ENCODE results near the gene MRPL24. TPM values are rescaled to one million over a fixed set of nuclear protein-coding genes. Genes with fewer than 3 reads are reported as not detected.

Gene MRPL24
- total and polyA plus RNA-seq, 12 donors = 70.3 to 250 (median 88.1) TPM

DNA sequence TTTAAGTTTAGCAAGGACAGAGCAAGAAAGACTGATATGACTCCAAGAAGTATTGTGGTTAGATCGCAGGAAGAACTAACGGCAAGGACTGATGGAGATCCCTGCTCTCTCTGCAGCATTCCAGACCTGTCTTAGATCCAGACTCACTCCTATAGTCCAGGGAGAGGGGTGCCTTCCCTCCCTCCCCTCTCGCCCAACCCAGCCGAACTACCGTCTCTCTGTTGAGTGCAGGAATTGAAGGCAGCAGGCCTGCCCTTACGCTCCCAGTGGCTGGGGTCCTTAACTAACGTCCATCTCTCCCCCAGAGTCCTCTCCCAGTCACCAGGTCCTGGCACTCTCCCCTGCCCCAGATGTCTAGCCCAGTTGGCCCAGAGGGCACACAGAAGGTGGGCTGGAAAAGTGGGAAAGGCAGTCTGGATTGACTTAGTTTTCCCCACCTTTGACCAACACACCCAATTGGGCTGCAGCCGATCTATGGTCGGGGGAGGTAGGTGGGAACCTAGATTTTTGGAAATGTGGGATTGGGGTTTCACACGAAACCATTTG is 36.6 kb downstream of the MRPL24 start:
- peaks cover 5 to 70% (median 55%) of the 10 kb centered on the region in 7 donors for H3K27me3 ChIP-seq
- no peaks in the 10 kb centered on the region for H3K9me3 ChIP-seq
- peaks cover 17 to 52% (median 29%) of the 10 kb centered on the region in 9 donors for H3K4me1 ChIP-seq
- H3K36me3 ChIP-seq = peaks cover 0 to 3% (median 0%) of the 10 kb centered on the region in 9 donors
- no peak for DNase-seq
- 63 to 65% methylated on average over 10 of the region's 10 CpGs for WGBS, 2 donors
- no peak for ATAC-seq
- TF ChIP-seq, protein P1, sequence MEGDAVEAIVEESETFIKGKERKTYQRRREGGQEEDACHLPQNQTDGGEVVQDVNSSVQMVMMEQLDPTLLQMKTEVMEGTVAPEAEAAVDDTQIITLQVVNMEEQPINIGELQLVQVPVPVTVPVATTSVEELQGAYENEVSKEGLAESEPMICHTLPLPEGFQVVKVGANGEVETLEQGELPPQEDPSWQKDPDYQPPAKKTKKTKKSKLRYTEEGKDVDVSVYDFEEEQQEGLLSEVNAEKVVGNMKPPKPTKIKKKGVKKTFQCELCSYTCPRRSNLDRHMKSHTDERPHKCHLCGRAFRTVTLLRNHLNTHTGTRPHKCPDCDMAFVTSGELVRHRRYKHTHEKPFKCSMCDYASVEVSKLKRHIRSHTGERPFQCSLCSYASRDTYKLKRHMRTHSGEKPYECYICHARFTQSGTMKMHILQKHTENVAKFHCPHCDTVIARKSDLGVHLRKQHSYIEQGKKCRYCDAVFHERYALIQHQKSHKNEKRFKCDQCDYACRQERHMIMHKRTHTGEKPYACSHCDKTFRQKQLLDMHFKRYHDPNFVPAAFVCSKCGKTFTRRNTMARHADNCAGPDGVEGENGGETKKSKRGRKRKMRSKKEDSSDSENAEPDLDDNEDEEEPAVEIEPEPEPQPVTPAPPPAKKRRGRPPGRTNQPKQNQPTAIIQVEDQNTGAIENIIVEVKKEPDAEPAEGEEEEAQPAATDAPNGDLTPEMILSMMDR (IDR thresholded peaks at IDR 0.05) = no peak
- intact Hi-C loops (cut with DNase I) = no loop called here
- H3K27ac ChIP-seq = no peak overlapping the region
- H3K4me3 ChIP-seq = peak overlapping the region in 3 of 10 donors; percentile 47 to 53 (median 48)

DNA sequence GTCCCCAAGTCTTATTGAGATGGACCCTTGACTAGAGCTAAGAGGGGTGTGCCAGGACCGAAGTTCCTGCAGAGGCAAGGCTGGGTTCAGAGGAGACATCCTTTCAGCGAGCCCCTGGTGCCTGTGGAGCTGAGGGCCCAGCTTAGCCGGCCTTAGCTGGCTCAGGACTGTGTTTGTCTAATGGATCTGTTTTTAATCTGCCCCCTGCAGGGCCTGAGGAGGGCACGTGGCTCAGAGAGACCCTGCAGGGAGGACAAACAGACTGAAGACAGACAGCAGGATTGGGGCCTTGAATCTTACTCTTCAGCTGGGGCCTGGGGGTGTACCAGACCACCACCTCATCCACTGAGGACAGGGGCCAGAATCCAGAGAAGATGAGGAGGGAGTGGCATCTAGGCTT is 37.1 kb downstream of the MRPL24 start:
- ATAC-seq = no peak
- Histone ChIP-seq H3K27ac (no peak overlapping the region), H3K36me3 (peaks cover 0 to 3% (median 0%) of the 10 kb centered on the region in 9 donors), H3K27me3 (peaks cover 5 to 70% (median 55%) of the 10 kb centered on the region in 7 donors), H3K4me3 (no peak overlapping the region), H3K9me3 (no peaks in the 10 kb centered on the region), H3K4me1 (peaks cover 17 to 47% (median 28%) of the 10 kb centered on the region in 9 donors)
- no peak for DNase-seq
- TF ChIP-seq, protein P1 (IDR thresholded peaks at IDR 0.05) = no peak
- intact Hi-C loops (cut with DNase I) = no loop called here
- 57 to 65% methylated on average over 4 of the region's 4 CpGs for WGBS, 2 donors

- WGBS, 2 donors = 81 to 85% methylated on average over 4 of the region's 4 CpGs
Observed at GRCh38 chr1:156703336-156703735, 37.6 kb downstream of the MRPL24 start.

DNA sequence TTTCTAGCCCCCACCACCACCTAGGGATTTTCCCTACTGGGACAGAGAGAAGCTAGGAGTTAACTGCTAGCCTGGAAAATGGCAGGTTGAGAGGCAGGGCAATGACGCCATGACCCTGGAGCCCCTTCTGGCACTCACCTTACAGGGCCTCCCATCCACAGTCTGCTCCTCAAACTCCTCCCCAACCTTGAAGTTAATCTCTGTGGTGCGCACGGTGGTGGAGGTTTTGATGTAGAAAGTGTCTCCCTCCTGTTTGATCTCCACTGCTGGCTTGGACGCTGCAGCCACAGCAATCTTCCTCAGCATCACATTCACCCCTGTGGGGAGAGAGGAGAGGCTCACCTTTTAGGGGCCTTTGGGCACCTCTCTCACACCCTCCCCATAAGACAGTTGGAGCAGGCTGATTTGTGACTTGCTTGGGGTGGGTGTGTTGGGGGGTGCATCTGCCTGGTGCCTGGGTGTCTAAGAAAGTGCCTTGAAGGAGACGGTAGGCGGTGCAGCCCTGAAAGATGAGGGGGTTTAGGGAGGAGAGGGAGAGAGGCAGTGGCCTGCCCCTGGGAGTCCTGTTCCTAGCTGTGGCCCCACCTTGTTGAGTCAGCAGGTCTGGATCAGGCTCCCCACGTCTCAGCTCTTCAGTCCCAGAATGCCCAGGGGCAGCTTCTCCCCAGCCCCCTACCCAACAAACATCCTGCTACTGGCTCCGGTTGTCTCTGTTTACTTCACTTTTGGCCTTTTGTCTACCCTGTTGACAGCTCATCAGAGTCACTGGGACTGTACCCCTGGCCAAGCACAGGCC is 40.0 kb downstream of the MRPL24 start:
- H3K9me3 ChIP-seq = no peaks in the 10 kb centered on the region
- peaks cover 0 to 3% (median 0%) of the 10 kb centered on the region in 9 donors for H3K36me3 ChIP-seq
- H3K4me3 ChIP-seq = no peak overlapping the region
- no peak for ATAC-seq
- 85 to 86% methylated on average over 8 of the region's 8 CpGs for WGBS, 2 donors
- no peak for DNase-seq
- intact Hi-C loops (cut with DNase I) = no loop called here
- TF ChIP-seq, protein P1 (IDR thresholded peaks at IDR 0.05) = no peak
- H3K27ac ChIP-seq = no peak overlapping the region
- peaks cover 7 to 20% (median 16%) of the 10 kb centered on the region in 9 donors for H3K4me1 ChIP-seq
- peaks cover 5 to 69% (median 55%) of the 10 kb centered on the region in 7 donors for H3K27me3 ChIP-seq

More at GRCh38 chr1:156703336-156703735, 37.6 kb downstream of the MRPL24 start:
- no peak overlapping the region for H3K4me3 ChIP-seq
- no peaks in the 10 kb centered on the region for H3K9me3 ChIP-seq
- no peak overlapping the region for H3K27ac ChIP-seq
- ATAC-seq (no peak), DNase-seq (no peak)
- peaks cover 5 to 70% (median 55%) of the 10 kb centered on the region in 7 donors for H3K27me3 ChIP-seq
- TF ChIP-seq, protein P1 (IDR thresholded peaks at IDR 0.05) = no peak
- H3K36me3 ChIP-seq = peaks cover 0 to 3% (median 0%) of the 10 kb centered on the region in 9 donors
- H3K4me1 ChIP-seq = peaks cover 17 to 43% (median 28%) of the 10 kb centered on the region in 9 donors
- intact Hi-C loops (cut with DNase I) = no loop called here

Measured in heart right ventricle (tissue), 16 donors.